Tibial nerve (tissue), 4 donors: ENCODE data around the gene NOS3. TPM values are rescaled to one million over a fixed set of nuclear protein-coding genes. Genes with fewer than 3 reads are reported as not detected.
A peak's percentile ranks its signal among the peaks of the same experiment; 100 is the strongest.

Experiments
- DNase-seq, 2 donors: peaks; one replicate each; pipeline ENCODE4 v3.0.0-alpha.2; 2019; ENCODE audit warnings: low spot score in 2 of 2
- H3K27ac ChIP-seq, 4 donors: fragments of 200-600 bp; sonication (generic) in 3 of 4; one replicate each; pipeline ENCODE4 v1.5.1; 2017 to 2019; ENCODE audit warnings: mild to moderate bottlenecking in 1 of 4
- H3K27me3 ChIP-seq, 2 donors: fragments of 200-600 bp; sonication (generic) in 1 of 2; one replicate each; pipeline versions ENCODE4 v1.5.1 to v1.6.0; 2017 to 2019
- H3K36me3 ChIP-seq, 3 donors: fragments of 200-600 bp; sonication (generic); one replicate each; pipeline ENCODE4 v1.5.1; 2018 to 2019
- H3K4me1 ChIP-seq, 4 donors: fragments of 200-600 bp; sonication (generic) in 3 of 4; one replicate each; pipeline ENCODE4 v1.5.1; 2017 to 2019
- H3K4me3 ChIP-seq, 4 donors: fragments of 200-600 bp; sonication (generic) in 3 of 4; one replicate each; pipeline ENCODE4 v1.5.1; 2017 to 2019; ENCODE audit warnings: mild to moderate bottlenecking in 1 of 4, moderate library complexity in 1 of 4
- H3K9me3 ChIP-seq, 4 donors: fragments of 200-600 bp; sonication (generic) in 3 of 4; one replicate each; pipeline ENCODE4 v1.5.1; 2017 to 2019
- CTCF ChIP-seq, 5 experiments: fragments of 200-600 bp in 3 of 5; fragments of 450-650 bp in 2 of 5; sonication (generic) in 3 of 5; IDR thresholded peaks; one replicate each; pipeline ENCODE4 v1.5.1; 2016 to 2019; ENCODE audit warnings: antibody characterized with exemption in 5 of 5, mild to moderate bottlenecking in 3 of 5, moderate library complexity in 2 of 5
- EP300 ChIP-seq, 2 donors: sonication (generic); formaldehyde crosslinking; IDR thresholded peaks; one replicate each; pipeline ENCODE4 v1.6.1; 2017; ENCODE audit warnings: antibody characterized with exemption in 2 of 2, mild to moderate bottlenecking in 1 of 2
- POLR2A ChIP-seq, 2 donors: fragments of 450-650 bp; IDR thresholded peaks; one replicate each; pipeline ENCODE4 v1.6.1; 2017; ENCODE audit warnings: antibody characterized with exemption in 2 of 2, mild to moderate bottlenecking in 2 of 2, moderate library complexity in 2 of 2
- WGBS, 2 donors: methylation state at CpG; one replicate each; pipeline ENCODE4 v1.1.5; 2018; 5-methylcytosine and 5-hydroxymethylcytosine counted together
- total RNA-seq, 4 donors: library from RNA; depleted of rRNA; stranded (reverse); fragments of >200 nt; gene quantifications; one replicate each; pipeline ENCODE4 v1.1.0, GENCODE V29; 2016

NOS3 gene
- total RNA-seq, 4 donors from 2014 or later: 20.3 to 38.1 (median 23.8) TPM

- peak overlapping the region; percentile 72 to 91 (median 80) for H3K4me3 ChIP-seq
- no peak for DNase-seq
- peaks cover 0 to 60% (median 42%) of the 10 kb centered on the region in 4 donors for H3K4me1 ChIP-seq
- H3K9me3 ChIP-seq: no peaks in the 10 kb centered on the region
- no peak for TF ChIP-seq POLR2A (IDR thresholded peaks at IDR 0.05)
- TF ChIP-seq CTCF (IDR thresholded peaks at IDR 0.05): peak in 3 of 5 experiments; percentile 20 to 28 (median 28)
- TF ChIP-seq EP300 (IDR thresholded peaks at IDR 0.05): peak in 1 of 2 donors; percentile 35
- peak overlapping the region; percentile 93 to 97 (median 96) for H3K27ac ChIP-seq
- peaks cover 5 to 19% (median 6%) of the 10 kb centered on the region in 3 donors for H3K36me3 ChIP-seq
- WGBS, 2 donors: 7 to 9% methylated on average over 13 to 21 of the region's 21 CpGs
- no peaks in the 10 kb centered on the region for H3K27me3 ChIP-seq
Measured at GRCh38 chr7:151060416-151061212, 69.8 kb downstream of the NOS3 start.

GRCh38 chr7:151061213-151062110, 70.6 kb downstream of the NOS3 start:
- Histone ChIP-seq H3K27ac (peak overlapping the region; percentile 93 to 97 (median 96)), H3K36me3 (peaks cover 5 to 27% (median 6%) of the 10 kb centered on the region in 3 donors), H3K4me3 (peak overlapping the region in 2 of 4 donors; percentile 29 to 86), H3K27me3 (no peaks in the 10 kb centered on the region), H3K9me3 (no peaks in the 10 kb centered on the region), H3K4me1 (peaks cover 0 to 60% (median 42%) of the 10 kb centered on the region in 4 donors)
- 45 to 54% methylated on average over 31 to 33 of the region's 33 CpGs for WGBS, 2 donors
- no peak for DNase-seq
- TF ChIP-seq CTCF (IDR thresholded peaks at IDR 0.05): no peak
- TF ChIP-seq EP300 (IDR thresholded peaks at IDR 0.05): no peak
- no peak for TF ChIP-seq POLR2A (IDR thresholded peaks at IDR 0.05)

DNA sequence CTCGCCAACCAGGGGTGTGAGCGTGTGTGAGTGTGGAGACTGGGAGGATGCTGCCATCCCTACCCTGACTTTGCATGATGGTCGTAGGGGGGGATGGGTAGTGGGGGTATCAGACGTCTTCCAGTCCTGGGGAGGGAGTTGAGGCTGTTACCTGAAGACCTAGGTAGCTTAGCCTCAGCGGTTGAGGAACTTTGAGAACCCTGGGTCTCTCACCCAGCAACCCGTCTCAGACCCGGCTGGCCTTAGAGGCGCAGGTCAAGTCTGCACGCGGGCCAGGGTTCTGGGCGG, 71.2 kb downstream of the NOS3 start:
- Histone ChIP-seq H3K9me3 (no peaks in the 10 kb centered on the region), H3K27ac (peak overlapping the region; percentile 93 to 97 (median 96)), H3K36me3 (peaks cover 5 to 33% (median 6%) of the 10 kb centered on the region in 3 donors), H3K4me3 (no peak overlapping the region), H3K27me3 (no peaks in the 10 kb centered on the region), H3K4me1 (peaks cover 0 to 54% (median 37%) of the 10 kb centered on the region in 4 donors)
- DNase-seq: no peak
- no peak for TF ChIP-seq POLR2A (IDR thresholded peaks at IDR 0.05)
- TF ChIP-seq EP300 (IDR thresholded peaks at IDR 0.05): no peak
- TF ChIP-seq CTCF (IDR thresholded peaks at IDR 0.05): no peak
- 55 to 90% methylated on average over 2 to 10 of the region's 11 CpGs for WGBS, 2 donors

DNA sequence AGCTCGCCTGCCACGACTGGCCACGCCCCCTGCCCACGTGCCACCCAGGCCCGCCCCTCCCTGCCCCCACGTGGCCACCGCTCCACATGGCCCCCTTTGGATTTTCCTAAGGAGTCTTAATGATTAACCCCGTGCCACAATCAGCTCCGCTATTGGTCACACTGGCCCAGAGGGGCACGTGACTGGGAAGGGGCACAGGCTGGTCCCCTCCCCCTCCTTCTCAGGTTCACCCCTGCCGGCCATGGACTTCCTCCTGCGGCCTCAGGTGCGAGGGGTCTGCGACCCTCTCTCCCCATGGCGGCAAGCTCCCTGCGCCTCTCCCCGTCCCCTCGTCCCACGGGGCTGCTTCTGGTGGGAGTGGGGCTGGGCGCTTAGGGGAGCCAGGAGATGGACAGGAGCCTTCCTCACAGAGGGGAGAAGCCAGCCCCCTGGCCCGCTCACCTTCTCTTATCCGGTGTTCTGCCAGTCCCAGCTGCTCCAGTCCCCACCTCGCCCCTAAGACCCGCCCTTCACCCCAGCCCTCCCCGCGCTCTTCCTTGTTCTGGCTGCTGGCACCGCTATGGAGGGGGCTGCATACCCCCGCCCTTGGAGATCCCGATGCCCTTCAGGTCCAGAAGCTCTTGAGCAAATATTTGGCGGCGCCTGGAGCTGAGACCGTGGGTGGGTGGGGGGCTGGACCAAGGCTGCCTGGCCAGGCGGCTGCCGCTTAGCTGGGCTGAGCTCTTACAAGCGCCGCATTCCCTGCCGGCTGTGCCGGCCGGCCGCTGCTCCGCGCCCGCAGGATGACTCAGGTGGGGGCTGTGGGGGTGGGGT, 71.8 kb downstream of the NOS3 start:
- H3K27me3 ChIP-seq: no peaks in the 10 kb centered on the region
- no peak for TF ChIP-seq EP300 (IDR thresholded peaks at IDR 0.05)
- no peak for TF ChIP-seq POLR2A (IDR thresholded peaks at IDR 0.05)
- TF ChIP-seq CTCF (IDR thresholded peaks at IDR 0.05): no peak
- WGBS, 2 donors: 33% methylated on average over 26 to 39 of the region's 43 CpGs
- H3K9me3 ChIP-seq: no peaks in the 10 kb centered on the region
- H3K27ac ChIP-seq: peak overlapping the region; percentile 24 to 95 (median 70)
- H3K36me3 ChIP-seq: peaks cover 5 to 39% (median 6%) of the 10 kb centered on the region in 3 donors
- DNase-seq: no peak
- H3K4me1 ChIP-seq: peaks cover 0 to 48% (median 33%) of the 10 kb centered on the region in 4 donors
- H3K4me3 ChIP-seq: peak overlapping the region in 2 of 4 donors; percentile 21 to 28
